Stimulated activated CD8-positive, alpha-beta memory T cell treated with anti-CD3 and anti-CD28 coated beads, Interleukin-4, amount 100 ng/mL, for 1 hour (primary cell): ENCODE data around the gene SLC25A25.
"Not testable (repeated sequence)": the region's sequence is repeated elsewhere in the genome, so short reads cannot be mapped to it uniquely, and the experiment has no call there.

Source experiments
- DNase-seq, 2 donors: peaks; one replicate each; pipeline ENCODE4 v3.0.0-alpha.2; 2020; ENCODE audit warnings: low read depth in 2 of 2, low spot score in 1 of 2

Gene SLC25A25

DNA sequence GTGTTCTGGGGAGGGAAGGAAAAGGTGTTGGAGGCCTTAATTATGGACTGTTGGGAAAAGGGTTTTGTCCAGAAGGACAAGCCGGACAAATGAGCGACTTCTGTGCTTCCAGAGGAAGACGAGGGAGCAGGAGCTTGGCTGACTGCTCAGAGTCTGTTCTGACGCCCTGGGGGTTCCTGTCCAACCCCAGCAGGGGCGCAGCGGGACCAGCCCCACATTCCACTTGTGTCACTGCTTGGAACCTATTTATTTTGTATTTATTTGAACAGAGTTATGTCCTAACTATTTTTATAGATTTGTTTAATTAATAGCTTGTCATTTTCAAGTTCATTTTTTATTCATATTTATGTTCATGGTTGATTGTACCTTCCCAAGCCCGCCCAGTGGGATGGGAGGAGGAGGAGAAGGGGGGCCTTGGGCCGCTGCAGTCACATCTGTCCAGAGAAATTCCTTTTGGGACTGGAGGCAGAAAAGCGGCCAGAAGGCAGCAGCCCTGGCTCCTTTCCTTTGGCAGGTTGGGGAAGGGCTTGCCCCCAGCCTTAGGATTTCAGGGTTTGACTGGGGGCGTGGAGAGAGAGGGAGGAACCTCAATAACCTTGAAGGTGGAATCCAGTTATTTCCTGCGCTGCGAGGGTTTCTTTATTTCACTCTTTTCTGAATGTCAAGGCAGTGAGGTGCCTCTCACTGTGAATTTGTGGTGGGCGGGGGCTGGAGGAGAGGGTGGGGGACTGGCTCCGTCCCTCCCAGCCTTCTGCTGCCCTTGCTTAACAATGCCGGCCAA is 40.4 kb downstream of the SLC25A25 start:
- no peak for DNase-seq

DNA sequence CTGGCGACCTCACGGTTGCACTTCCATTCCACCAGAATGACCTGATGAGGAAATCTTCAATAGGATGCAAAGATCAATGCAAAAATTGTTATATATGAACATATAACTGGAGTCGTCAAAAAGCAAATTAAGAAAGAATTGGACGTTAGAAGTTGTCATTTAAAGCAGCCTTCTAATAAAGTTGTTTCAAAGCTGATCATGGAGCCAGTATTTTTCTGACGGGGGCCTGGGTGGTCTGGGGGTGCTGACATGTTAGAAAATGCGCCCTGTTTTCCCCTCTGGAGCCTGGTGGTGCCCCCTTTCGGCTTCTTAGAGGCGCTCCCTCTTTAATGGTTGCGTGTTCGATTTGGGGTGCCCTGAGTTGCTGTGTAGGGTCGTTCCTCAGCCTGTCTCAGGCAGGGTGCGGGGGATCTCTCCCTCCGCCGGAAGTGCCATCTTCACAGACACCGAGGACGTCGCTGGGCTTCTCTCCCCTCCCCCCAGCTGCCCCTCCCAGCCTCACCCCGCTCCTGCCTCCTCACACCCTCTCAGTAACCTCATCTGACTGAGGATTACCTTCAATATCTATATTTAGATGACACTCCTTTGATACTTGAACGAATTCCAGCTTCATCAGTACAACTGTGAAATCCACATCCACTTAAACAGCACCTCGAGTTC is 41.1 kb downstream of the SLC25A25 start:
- DNase-seq: no peak

DNA sequence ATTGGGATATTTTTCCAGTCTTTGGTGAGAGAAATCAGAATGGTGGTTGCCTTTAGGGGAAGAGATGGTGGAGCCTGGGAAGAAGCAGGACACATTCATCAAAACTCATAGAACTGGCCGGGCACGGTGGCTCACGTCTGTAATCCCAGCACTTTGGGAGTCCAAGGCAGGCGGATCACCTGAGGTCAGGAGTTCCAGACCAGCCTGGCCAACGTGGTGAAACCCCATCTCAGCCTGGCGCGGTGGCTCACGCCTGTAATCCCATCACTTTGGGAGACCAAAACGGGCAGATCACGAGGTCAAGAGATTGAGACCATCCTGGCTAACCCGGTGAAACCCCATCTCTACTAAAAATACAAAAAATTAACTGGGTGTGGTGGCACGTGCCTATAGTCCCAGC is 43.7 kb downstream of the SLC25A25 start:
- not testable (repeated sequence) for DNase-seq

DNA sequence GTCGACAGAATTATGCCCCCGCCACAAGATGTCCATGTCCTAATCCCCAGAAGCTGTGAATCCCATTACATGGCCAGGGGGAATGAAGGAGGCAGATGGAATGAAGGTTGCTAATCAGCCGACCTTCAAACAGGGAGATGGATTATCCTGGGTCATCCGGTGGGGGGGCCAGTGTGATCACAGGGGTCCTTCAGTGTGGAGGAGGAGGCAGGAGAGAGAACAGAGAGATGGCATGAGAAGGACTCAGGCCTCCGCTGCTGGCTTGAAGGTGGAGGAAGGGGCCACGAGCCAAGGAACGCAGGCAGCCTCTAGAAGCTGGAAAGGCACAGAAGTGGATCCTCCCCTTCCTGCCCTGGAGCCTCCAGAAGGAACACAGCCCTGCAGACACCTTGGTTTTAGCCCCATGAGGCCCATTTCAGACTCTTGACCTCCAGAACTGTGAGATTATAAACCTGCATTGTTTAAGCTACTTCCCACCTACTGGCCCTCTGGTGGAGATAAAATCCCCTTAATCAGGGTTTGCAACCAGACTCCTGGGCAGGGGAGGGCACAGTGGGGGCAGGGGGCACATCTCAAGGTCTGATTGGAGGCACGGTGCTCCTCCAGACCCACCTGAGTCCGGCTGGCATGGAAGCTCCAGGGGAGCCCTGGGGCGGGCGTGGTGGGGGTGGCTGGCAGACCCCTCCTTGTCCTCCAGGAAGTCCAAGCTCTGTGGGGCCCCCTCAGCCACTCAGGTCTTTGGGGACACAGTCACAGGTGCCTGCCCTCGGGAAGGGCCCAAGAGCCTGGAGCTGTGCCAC is 45.7 kb downstream of the SLC25A25 start:
- DNase-seq: no peak

DNA sequence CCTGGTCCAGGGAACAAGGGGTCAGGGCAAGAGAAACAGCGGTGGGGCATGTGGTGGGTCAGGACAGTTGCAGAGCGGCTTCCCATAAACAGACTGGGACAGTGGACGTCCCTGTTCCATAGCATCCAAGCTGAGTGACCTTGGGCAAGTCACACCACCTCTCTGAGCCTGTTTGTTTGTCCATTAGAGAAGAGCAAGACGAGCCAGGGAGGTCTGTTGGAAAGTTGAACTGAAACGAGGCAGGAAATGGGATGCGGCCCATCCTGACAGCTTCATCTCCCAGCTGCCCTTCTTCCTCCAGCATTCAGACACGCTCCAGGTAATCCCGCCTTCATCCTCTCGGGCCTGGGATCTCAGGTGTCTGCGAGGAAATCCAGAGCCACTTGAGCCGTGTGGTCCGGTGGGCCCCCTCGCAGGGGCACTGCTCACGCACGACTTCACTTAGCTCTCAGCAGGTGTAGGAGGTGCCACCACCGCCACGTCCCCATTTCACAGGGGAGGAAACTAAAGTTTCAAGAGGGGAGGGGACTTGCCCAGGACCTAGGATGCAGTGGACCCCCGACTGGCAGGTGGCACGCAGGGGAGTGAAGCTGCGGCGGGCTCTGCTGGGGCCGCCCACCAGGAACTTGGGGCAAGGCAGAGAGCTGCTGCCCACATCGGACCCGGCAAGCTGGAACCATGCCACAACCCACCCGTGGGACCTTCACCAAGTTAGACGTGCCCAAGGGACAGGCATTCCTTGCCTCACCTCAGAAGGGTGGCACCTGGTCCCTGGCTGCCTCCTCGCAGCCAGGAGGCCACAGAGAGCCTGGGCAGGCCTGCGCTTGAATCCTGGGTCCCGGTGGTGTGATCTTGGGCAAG is 46.5 kb downstream of the SLC25A25 start:
- no peak for DNase-seq

DNA sequence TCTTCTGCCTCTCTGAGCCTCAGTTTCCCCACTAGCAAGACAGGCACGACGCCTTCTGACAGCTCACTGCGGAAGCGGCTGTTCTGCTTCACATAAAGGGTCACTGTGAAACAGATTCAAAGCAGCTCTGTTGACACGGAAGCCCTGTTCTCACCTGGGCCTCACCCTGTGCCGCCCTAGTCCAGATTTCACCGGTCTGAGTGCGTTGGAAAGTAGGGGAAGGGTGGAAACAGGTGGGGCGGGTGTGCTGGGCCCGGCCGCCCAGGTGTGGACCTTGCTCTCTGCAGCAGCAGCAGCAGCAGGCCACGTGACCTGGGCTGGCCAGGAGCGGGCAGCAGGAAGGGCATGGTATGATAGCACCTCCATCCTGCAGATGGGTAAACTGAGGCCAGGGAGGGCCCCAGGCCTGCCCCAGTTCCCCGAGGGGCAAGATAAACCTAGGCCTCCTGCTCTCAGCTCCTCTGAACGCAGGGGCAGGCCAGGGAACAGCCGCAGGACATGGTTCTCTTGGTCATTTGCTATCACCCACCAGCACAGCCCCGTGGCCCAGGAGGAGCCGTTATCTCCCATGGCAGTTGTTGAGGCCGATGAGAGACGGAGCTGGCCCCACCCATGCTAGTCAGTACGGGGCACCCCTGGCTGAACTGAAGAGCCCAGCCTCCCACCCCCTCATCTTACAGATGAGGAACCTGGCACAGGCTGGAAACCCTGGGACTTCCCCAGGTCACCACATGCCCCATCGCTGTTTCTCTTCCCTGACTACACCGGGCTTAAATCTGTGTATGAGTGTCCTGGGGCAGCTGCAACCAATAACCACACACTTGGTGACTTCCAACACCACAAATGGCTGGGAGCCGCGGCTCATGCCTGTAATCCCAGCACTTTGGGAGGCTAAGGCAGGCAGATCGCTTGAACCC is 47.4 kb downstream of the SLC25A25 start:
- DNase-seq: no peak

DNA sequence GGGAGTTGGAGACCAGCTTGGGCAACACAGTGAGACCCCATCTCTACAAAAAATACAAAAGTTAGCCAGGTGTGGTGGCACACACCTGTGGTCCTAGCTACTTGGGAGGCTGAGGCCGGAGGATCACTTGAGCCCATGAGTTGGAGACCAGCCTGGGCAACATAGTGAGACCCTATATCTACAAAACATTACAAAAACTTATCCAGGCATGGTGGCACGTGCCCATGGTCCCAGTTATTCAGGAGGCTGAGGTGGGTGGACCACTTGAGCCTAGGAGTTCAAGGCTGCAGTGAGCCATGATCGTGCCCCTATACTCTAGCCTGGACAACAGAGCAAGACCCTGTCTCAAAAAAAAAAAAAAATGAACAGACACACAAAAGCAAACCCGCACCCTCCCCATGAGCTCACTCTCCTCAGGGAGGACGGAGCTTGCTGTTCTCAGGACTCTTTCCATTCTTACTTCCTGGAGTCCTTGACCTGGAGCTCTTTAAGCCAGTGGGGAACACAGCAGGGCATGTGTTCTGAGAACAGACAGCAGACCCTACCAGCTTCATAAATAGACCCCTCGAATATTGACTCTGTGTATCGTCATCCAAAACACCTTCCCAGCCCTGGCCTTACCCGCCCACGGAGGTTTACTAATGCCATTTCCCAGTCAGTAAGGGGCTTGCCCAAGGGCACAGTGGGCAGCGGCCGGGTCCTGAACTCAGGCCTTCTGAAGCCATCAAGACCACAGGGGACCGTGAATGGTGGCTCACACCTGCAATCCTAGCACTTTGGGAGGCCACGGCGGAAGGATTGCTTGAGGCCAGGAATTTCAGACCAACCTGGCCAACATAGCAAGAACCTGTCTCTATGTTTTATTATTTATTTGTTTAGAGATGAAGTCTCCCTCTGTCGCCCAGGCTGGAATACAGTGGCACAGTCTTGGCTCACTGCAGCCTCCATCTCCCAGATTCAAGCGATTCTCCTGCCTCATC is 48.4 kb downstream of the SLC25A25 start:
- no peak for DNase-seq

DNA sequence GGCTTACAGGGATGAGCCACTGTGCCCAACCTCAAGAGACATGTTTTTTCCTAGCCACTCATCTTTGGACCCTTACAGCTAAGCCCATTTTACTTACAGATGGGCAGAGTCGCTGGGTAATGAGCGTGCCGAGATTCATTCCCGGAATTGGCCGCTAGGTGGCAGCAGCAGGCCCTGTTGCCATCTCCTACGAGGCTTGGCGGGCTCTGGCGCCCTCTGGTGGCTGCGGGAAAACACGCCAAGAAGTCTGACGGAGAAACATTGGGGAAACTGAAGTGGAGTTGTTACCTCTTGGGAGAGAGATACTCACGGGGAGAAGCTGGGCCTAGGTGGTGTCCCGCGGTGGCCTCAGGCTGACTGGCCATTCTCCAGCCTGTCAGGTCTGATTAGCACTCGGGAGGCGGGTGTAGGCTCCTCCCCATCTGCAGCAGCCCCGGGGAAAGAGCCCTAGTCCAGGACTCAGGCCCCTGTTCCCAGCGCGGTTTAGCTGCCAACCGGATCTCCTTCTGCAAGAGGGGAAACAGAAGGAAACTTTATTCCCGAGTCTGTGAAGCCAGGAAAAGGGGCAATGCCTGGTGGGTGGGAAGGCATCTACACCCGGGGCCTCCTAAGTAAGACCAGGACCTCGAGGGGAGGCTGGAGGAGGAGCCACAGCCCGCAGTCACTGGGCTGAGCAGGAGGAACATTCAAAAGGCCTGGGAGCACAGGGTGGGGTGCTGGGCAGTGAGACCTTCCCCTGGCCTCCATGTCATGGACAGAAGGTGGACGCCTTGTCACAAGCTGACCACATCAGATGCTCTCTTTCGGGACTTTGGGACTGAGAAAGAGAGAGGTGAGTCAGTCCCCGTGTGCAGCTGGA is 49.8 kb downstream of the SLC25A25 start:
- DNase-seq: peak; percentile 95 to 98

DNA sequence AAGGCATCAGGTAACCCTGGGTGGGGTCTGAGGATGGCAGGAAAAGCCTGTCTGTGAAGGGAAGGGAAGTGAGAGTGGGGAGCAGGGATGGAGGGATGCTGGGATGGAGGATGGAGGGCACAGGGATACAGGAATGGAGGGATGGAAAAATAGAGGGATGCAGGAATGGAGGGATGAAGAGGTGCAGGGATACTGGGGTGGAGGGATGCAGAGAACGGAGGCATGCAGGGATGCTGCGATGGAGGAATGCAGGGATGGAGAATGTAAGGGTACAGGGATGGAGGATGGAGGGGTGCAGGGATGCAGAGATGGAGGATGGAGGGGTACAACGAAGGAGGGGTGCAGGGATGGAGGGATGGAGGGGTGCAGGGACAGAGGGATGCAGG is 50.4 kb downstream of the SLC25A25 start:
- DNase-seq: no peak

DNA sequence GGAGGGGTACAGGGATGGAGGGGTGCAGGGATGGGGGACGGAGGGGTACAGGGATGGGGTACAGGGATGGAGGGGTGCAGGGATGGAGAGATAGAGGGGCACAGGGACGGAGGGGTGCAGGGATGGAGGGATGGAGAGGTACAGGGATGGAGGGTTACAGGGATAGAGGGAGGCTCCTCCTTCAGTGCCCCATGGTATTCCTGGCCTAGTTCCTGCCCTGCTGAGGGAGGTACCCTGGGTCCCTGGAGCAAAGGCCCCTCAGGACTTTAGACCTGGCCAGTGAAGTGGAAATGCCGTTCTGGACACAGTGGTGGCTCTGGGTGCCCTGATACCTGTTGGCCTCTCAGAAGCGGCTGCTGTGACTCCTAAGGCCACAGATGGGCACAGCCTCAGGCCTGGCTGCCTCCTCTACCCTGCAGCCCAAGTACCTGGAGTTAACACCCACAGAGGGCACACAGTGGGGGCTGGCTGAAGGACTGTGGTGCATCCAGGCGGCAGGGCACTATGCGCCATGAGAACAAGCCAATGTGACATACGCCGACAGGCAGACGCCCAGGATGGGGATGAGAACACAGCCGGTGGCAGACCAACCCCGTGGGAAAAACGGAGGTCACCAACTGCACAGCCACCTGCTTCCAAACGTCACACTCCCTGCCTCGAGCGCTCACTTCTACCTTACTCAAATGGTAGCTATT is 51.1 kb downstream of the SLC25A25 start:
- DNase-seq: no peak

DNA sequence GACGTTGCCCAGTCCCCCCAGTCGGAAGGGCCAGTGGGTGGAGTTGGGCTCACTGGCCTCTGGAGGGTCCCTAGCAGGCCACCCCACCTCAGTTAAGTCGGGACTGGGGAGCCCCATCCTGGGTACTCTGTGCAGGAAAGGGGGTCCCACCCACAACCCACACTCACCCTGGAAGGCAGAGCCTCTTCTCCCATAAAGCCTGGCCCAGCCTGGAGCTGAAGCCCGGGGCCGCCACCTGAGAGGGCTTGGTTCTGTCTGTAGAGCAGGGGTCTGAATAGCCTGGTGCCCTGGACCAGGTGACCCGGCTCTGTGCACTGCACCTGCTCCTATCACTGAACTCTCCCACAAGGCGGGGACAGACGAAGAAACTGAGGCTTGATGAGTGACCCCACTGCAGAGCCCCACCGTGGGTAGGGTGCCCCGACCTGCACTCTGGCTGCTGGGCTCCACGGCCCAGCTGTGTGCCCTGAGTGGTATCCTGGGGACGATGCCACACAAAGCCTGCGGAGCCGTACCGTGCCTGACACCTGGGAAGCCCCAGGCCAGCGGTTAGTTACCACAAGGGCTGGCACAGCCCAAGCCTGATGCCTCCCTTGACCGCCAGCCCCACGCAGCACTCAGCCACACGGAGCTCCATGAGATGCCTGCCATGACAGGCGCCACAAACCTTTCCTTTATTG is 52.2 kb downstream of the SLC25A25 start:
- DNase-seq: no peak

DNA sequence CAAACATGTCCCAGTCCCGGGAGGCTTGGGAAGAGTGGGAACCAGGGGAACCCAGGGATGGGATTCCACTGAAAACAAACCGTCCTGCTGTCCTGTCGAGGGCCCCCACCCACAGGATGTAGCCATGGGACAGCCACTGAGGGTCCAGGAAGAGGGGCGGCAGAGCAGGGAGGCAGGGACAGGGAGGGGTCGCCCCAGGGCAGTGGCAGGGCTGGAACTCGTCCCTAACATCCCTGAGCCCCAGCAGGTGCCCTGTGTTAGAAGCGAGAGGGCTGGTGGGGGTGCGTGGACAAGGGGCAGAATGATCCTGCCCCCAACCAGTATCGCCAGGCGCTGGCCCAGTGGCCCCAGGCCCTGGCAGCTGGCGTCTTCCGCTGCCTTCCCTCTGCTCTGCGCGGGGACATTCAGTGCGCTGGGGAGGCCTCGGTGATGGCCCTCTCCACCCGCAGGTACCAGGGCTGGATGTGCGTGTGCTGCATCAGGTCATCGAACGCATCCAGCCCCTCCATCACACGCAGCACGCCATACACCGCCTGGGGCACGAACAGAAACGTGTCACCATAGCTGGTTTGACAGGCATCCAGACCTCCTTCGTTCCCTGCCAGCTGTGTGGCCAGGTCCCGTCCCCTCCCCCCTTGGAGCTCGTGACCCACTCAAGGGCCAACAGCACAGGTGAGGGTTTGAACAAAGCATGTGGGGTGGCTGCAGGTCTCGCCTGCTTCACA is 52.9 kb downstream of the SLC25A25 start:
- no peak for DNase-seq

DNA sequence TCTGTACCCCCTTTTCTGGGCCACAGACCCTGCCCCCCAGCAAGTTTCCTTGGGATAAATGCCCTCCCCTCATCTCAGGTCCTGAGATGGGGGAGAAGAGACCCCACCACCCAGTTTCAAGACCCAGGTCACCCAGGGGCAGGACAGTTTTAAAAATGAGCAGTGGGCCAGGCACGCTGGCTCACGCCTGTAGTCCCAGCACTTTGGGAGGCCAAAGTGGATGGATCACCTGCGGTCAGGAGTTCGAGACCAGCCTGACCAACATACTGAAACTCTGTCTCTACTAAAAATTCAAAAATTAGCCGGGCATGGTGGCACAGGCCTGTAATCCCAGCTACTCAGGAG is 53.4 kb downstream of the SLC25A25 start:
- no peak for DNase-seq

DNA sequence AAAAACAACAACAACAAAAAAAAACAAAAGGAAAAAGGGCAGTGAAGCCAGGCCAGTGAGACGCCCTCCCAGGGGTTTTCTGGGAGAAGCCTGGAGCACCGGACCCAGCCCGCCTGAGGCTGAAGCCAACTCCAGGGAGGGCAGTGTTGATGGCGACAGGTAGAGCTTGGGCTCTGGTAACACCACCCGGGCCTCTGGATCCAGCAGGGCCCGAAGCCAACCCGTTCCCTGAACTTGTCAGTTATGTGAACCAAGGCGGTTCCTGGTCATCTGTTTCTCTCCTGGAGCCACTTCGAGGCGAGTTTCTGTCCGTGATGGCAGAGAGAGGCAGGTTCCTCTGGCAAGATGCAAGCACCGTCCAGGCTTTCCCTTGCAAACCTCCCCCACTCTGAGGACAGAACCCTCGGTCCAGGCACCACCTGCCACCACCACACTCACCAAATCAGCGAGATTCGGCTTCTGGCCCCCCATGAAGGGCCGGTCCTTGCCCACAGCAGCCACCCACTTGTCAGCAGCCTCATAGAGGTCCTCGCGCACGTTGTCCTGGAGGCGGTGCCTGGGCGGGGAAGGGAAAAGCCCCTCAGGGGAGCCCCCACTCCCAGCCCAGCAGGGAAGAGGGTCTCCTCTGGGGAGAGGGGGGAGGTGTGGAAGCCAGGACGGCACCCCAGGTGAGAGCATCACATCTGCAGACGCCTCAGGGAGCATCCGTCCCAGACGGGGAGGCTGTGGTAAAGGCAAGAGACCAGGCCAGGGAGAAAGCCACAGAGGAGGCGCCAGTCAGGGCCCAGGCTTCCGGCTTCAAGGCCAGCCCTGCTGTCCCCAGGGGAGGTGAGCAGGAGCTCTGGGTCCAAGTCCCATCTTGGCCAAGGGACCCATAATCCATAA is 54.1 kb downstream of the SLC25A25 start:
- DNase-seq: no peak

DNA sequence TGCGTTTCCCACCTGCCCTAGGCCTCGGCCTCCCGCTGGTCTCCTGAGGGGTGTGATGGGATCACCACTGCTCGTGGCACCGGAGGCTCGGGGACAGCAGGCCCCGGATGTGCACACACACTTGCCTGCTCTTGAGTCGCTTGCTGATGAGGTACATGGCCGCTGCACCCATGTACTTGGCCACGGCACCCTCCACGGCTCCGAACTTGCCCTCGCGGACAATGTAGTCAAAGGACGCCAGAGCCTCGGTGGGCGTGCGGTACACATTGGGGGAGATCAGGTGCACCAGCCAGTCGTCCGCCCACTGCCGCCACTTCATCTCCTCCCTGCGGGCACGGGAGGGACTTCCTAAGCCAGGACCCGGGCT is 54.8 kb downstream of the SLC25A25 start:
- no peak for DNase-seq
